Muscle layer of duodenum (tissue), 2 donors: Measurements from ENCODE around the gene ENO1.
A peak's percentile ranks its signal among the peaks of the same experiment; 100 is the strongest.

ENCODE experiments used
- H3K27ac ChIP-seq: one replicate; pipeline ENCODE4 v1.7.0; 2013; ENCODE audit warnings: mild to moderate bottlenecking, low read length
- H3K27me3 ChIP-seq: one replicate; pipeline ENCODE4 v1.7.0; 2013; ENCODE audit warnings: low read depth, mild to moderate bottlenecking, control low read depth, low read length
- H3K36me3 ChIP-seq, 2 donors: one replicate each; pipeline ENCODE4 v1.7.0; 2013; ENCODE audit warnings: low read length in 2 of 2, control low read depth in 1 of 2, mild to moderate bottlenecking in 1 of 2; ENCODE audit not compliant: insufficient read depth in 2 of 2, control insufficient read depth in 1 of 2
- H3K4me1 ChIP-seq, 2 donors: one replicate each; pipeline ENCODE4 v1.7.0; 2013; ENCODE audit warnings: low read length in 2 of 2, mild to moderate bottlenecking in 2 of 2, control low read depth in 1 of 2, moderate library complexity in 1 of 2; ENCODE audit not compliant: insufficient read depth in 2 of 2, control insufficient read depth in 1 of 2
- H3K4me3 ChIP-seq, 2 donors: one replicate each; pipeline ENCODE4 v1.7.0; 2013; ENCODE audit warnings: low read length in 2 of 2, low read depth in 1 of 2, mild to moderate bottlenecking in 1 of 2
- H3K9me3 ChIP-seq, 2 donors: one replicate each; pipeline ENCODE4 v1.7.0; 2013; ENCODE audit warnings: low read length in 2 of 2, control low read depth in 1 of 2, mild to moderate bottlenecking in 1 of 2; ENCODE audit not compliant: control insufficient read depth in 1 of 2
- donor health status: healthy.

ENO1 gene

DNA sequence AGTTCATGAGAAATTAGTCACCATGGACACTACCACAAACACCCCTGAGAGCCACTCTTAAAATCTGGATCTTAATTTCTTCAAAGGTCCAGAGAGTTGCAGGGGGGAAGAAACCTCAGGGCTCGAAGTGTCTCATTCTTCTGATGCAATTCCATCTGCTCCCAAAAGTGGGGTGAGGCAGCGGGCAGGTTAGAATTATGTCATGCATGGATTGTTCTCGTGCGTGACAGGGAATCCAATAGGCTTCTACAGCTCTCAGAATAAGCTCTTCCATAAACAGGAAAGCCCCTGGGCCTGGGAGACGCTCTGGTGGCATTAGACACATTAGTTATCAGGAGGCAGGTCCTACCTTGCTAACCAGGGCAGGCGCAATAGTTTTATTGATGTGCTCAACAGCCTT, 8.4 kb downstream of the ENO1 start:
- no peak overlapping the region for H3K4me3 ChIP-seq
- H3K27me3 ChIP-seq, result no peaks in the 10 kb centered on the region
- H3K36me3 ChIP-seq, result peaks cover 81 to 82% of the 10 kb centered on the region in 2 donors
- H3K9me3 ChIP-seq, result no peaks in the 10 kb centered on the region
- no peak overlapping the region for H3K27ac ChIP-seq
- H3K4me1 ChIP-seq, result peaks cover 19 to 21% of the 10 kb centered on the region in 2 donors

DNA sequence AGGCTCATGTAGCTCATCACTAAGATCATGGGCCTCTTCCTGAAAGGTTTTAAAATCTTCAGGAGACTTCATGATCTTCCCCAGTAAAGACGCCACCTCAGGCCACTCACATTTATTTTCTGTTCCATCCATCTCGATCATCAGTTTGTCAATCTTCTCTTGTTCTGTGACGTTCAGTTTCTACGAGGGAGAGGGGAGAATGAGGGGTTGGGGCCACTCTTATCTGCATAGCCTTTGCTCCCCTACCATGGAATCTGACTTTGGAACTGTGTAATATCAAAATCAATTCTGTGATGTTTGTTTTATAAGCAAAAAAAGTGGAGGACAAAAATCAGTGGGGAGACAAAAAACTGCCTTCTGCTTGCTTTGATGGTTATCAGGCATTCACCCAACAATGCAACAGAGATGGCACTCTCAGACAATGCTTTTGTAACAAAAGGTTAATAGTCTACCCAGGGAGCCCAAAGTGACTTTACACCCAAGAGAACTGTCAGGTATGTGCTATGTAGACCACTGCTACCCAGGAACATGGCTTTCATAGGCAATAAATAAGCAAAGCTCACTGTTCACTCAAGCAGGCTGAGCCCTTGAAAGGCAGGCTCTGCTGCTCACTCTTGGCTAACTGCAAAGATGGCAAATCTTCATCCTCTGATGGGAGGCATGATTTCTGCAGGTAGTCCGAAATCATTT, 10.5 kb downstream of the ENO1 start:
- Histone ChIP-seq H3K9me3 (no peaks in the 10 kb centered on the region), H3K27ac (no peak overlapping the region), H3K27me3 (no peaks in the 10 kb centered on the region), H3K36me3 (peaks cover 89 to 91% of the 10 kb centered on the region in 2 donors), H3K4me1 (peaks cover 4 to 5% of the 10 kb centered on the region in 2 donors), H3K4me3 (no peak overlapping the region)

GRCh38 chr1:8866792-8867415, 11.6 kb downstream of the ENO1 start:
- Histone ChIP-seq H3K36me3 (peaks cover 89 to 95% of the 10 kb centered on the region in 2 donors), H3K27ac (no peak overlapping the region)

DNA sequence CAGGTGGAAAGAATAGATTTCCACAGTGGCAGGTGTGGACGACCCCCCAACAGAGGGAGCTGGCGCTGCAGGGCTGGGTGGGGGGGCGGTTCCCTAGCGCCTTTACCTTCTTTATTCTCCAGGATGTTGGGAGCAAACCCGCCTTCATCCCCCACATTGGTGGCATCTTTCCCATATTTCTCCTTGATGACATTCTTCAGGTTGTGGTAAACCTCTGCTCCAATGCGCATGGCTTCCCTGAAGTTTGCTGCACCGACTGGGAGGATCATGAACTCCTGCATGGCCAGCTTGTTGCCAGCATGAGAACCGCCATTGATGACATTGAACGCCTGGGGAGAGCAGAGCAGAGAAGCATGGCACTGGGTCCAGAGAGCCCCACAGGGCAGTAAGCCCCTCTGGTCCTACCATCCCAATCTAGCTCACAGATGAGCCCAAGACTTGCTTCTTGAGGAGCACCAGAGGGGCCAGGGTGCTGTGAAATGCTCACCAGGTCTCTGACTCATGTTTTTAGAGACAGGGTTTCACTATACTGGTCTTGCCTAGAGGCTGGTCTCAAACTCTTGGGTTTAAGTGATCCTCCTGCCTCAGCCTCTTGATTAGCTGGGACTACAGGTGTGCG, 12.2 kb downstream of the ENO1 start:
- Histone ChIP-seq H3K27ac (no peak overlapping the region), H3K9me3 (no peaks in the 10 kb centered on the region), H3K4me1 (no peaks in the 10 kb centered on the region), H3K27me3 (no peaks in the 10 kb centered on the region), H3K4me3 (no peak overlapping the region), H3K36me3 (peaks cover 86 to 95% of the 10 kb centered on the region in 2 donors)

More at GRCh38 chr1:8866792-8867415, 11.6 kb downstream of the ENO1 start:
- Histone ChIP-seq H3K4me3 (no peak overlapping the region), H3K4me1 (no peaks in the 10 kb centered on the region), H3K27me3 (no peaks in the 10 kb centered on the region), H3K9me3 (no peaks in the 10 kb centered on the region)

GRCh38 chr1:8864713-8865344, 13.7 kb downstream of the ENO1 start:
- no peak overlapping the region for H3K27ac ChIP-seq
- H3K9me3 ChIP-seq, result no peaks in the 10 kb centered on the region
- peaks cover 81 to 92% of the 10 kb centered on the region in 2 donors for H3K36me3 ChIP-seq
- H3K4me1 ChIP-seq, result no peaks in the 10 kb centered on the region
- H3K27me3 ChIP-seq, result no peaks in the 10 kb centered on the region
- H3K4me3 ChIP-seq, result no peak overlapping the region

DNA sequence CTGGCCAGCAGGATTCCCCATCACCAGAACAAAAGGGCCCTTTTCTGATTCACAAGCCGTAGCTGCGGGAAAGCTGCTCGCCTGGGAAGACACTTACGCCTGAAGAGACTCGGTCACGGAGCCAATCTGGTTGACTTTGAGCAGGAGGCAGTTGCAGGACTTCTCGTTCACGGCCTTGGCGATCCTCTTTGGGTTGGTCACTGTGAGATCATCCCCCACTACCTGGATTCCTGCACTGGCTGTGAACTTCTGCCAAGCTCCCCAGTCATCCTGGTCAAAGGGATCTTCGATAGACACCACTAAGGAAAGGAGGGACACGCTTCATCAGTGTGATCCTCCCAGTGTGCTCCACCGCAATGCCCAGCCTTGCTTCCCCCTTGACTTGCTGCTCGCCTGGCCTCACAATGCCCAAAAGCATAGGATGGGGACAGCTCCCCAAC, 14.7 kb downstream of the ENO1 start:
- H3K4me3 ChIP-seq, result no peak overlapping the region
- no peaks in the 10 kb centered on the region for H3K9me3 ChIP-seq
- H3K27me3 ChIP-seq, result no peaks in the 10 kb centered on the region
- H3K36me3 ChIP-seq, result peaks cover 76 to 82% of the 10 kb centered on the region in 2 donors
- H3K4me1 ChIP-seq, result peaks cover 0 to 9% of the 10 kb centered on the region in 2 donors
- no peak overlapping the region for H3K27ac ChIP-seq

GRCh38 chr1:8863138-8863537, 15.3 kb downstream of the ENO1 start:
- Histone ChIP-seq H3K27ac (no peak overlapping the region), H3K4me3 (no peak overlapping the region), H3K36me3 (peaks cover 78 to 79% of the 10 kb centered on the region in 2 donors), H3K27me3 (no peaks in the 10 kb centered on the region), H3K9me3 (no peaks in the 10 kb centered on the region), H3K4me1 (peaks cover 4 to 16% of the 10 kb centered on the region in 2 donors)

- no peak overlapping the region for H3K27ac ChIP-seq
- H3K4me3 ChIP-seq, result no peak overlapping the region
- H3K9me3 ChIP-seq, result no peaks in the 10 kb centered on the region
- peaks cover 4 to 22% of the 10 kb centered on the region in 2 donors for H3K4me1 ChIP-seq
- no peaks in the 10 kb centered on the region for H3K27me3 ChIP-seq
- peaks cover 73% of the 10 kb centered on the region in 2 donors for H3K36me3 ChIP-seq
Observed at GRCh38 chr1:8862528-8862927, 16.0 kb downstream of the ENO1 start.

DNA sequence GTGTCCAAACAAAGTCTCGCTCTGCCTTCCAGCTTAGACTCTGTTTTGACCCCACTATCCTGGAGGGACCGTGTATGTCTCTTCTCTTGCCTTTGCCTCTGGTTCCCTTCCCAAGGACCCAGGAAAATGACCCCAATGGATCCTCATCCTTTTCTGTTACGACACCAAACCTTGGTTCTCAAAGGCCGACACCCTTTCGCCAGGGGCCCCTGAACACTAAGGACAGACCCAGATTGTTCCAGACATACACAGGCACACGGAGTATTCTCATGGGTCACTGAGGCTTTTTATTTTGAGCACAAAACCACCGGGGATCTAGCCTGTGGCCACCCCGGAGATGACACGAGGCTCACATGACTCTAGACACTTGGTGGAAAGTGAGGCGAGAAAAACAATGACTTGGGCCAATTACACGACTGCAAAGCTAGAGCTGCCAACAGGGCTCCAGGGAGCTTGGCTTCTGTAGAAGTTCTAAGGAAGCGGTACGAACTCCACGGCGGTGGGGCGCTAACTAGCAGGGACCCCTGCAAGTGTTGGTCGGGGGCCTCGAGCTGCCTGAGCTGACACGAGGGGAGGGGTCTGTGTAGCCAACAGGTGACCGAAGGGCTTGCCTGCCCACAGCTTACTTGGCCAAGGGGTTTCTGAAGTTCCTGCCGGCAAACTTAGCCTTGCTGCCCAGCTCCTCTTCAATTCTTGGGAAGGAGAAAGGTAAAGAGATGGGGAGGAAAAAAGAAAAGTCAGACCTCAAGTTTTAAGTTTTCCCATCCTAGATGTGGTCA, 17.6 kb downstream of the ENO1 start:
- Histone ChIP-seq H3K4me3 (no peak overlapping the region), H3K27me3 (no peaks in the 10 kb centered on the region), H3K27ac (no peak overlapping the region), H3K36me3 (peaks cover 57 to 67% of the 10 kb centered on the region in 2 donors), H3K4me1 (peaks cover 4 to 31% of the 10 kb centered on the region in 2 donors), H3K9me3 (no peaks in the 10 kb centered on the region)

GRCh38 chr1:8858888-8859706, 19.4 kb downstream of the ENO1 start:
- Histone ChIP-seq H3K4me1 (peaks cover 4 to 31% of the 10 kb centered on the region in 2 donors), H3K27me3 (no peaks in the 10 kb centered on the region), H3K4me3 (no peak overlapping the region), H3K9me3 (no peaks in the 10 kb centered on the region), H3K27ac (peak overlapping the region; percentile 39), H3K36me3 (peaks cover 40 to 49% of the 10 kb centered on the region in 2 donors)
